ENCODE measurements around the gene LDLRAD4.

DNA sequence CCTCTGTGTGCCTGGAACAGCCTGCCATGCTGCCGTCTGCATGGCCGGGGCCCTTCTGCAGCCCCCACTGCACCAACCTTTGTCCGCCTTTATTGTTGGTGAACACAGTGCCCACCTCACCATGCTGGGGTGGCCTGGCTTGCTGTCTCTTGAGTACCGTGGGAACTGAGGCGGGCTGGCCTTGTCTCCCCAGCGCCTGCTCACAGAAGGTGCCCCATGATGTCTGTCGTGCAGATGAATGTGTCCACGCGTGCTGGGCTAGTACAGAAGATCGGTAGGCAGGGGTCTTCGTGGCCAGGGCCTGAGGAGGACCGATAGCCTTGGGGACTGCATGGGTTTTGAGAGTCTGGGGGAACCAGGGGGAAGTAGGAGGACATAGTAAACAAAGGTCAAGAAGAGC, 242.4 kb downstream of the LDLRAD4 start:
- TF ChIP-seq POLR2AphosphoS5 (IDR thresholded peaks at IDR 0.05; ENCODE audit: borderline replicate concordance, low read depth, low read length): no peak
- TF ChIP-seq EZH2 (IDR thresholded peaks at IDR 0.05): no peak

Data from SK-N-MC (cell line).